HG03558 (cell line): Measurements from ENCODE around the gene PRKCA.

Source experiments
- ATAC-seq: cut with Tn5 transposase; IDR thresholded peaks from one replicate; pipeline ENCODE4 v1.9.1; 2021; ENCODE audit warnings: moderate number of reproducible peaks; ENCODE audit not compliant: unreplicated experiment; ENCODE audit errors: extremely low read depth

The PRKCA gene

DNA sequence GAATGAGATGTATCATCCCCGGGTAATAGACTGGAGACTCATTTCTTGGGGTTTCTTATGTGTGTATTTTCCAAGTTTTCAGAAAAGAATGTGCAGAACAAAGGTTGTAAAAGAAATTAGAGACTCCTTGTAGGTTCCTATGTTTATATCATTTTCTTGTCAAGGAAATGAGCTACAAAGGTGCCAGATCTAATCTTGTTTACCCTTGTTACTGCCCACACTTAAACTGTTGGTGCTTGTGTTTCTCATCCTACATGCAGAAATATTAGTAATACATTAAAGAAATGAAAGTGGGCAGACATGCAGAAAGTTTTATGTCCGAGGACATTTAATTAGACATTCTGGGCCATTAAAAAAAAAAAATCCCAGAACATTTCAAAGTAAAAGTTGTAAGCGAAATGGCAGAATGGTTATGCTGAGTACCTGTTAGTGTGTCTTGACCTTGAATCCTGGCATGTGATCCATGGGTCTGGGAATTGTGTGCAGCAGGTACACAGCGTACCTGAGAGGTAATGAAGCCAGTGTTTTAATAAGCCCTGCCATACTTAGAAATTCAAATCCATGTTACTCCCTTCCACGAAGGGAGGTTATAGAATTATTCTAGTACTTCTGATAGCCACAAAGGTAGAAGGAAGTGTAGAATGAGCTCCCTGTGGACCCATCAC is 469.9 kb downstream of the PRKCA start:
- ATAC-seq = no peak

- ATAC-seq = no peak
These were observed 472.9 kb downstream of the PRKCA start for GRCh38 chr17:66775271-66775670.

GRCh38 chr17:66775881-66776400 is 473.5 kb downstream of the PRKCA start:
- no peak for ATAC-seq

DNA sequence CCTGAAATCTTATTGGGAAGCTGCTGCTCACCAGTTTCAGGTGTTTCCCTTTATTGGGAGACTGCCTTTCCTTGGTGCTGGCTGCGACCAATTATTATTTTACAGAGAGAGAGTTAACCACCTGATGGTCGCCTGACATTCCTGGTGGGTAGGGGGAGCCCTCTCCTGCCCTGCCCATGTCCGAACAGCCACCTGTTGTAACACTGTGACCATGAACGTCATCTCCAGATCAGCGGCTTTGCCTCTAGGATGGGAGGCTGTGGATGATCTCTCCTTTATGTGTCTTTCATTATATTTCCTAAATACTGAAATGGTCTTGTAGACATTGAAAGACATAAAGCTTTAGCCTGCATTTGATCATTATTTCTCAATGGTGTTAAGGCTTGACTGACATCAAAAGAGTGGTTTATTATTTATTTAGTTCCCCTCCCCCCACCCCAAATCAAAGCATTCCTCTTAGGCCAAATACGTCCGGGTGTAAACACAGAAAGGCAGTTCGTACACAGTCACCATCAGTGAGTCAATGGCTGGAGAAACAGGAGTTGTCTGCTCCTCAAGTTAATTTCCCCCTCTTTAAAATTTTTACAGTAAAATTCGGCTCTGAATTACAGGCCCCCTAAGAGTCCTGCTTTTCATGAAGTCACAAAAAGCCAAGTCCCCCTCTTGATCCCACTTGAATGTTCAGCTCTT is 474.7 kb downstream of the PRKCA start:
- no peak for ATAC-seq

- no peak for ATAC-seq
These were observed 475.3 kb downstream of the PRKCA start for GRCh38 chr17:66777689-66778225.

DNA sequence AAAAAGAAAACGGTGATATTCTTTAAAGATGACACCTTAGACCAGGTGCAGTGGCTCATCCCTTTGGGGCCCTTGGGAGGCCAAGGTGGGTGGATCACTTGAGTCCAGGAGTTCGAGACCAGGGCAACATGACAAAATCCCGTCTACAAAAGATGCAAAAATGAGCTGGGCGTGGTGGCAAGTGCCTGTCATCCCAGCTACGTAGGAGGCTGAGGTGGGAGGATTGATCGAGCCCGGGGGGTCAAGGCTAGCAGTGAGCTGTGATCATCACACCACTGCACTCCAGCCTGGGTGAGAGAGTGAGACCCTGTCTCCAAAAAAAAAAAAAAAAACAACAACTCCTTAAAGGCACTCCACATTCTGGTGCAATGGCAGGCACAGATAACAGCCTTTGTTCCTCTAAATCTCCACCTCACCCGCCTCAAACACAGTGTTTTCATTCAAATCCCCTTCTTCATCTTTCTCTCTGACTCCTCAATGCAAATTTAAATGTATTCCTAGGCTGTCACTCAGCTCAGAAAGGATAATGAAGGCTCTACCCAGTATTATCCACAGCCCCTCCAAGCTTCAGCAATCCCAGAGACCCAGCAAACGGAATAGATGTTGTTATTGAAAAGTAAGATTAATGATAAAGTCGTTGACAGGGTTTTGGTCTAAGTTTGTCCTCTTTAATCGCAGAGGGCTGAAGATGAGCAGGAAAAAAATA is 476.3 kb downstream of the PRKCA start:
- no peak for ATAC-seq

DNA sequence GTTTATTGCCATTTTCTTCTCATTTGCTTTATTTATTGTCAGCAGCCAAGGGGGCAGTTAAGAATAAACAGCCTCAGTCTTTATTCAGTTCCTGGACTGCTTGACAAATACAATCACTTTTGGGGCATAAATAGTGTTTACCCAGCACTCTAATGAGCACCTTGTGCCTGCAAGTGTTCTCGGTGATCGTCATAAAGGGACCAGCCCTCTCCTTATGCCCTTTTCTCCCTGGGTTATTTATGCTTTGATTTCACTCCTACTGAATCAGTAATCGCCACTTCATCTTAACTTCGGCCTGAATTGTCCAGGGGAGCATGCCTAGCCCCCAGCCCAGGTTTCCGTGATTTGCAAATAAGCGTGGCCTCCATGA is 476.8 kb downstream of the PRKCA start:
- no peak for ATAC-seq

DNA sequence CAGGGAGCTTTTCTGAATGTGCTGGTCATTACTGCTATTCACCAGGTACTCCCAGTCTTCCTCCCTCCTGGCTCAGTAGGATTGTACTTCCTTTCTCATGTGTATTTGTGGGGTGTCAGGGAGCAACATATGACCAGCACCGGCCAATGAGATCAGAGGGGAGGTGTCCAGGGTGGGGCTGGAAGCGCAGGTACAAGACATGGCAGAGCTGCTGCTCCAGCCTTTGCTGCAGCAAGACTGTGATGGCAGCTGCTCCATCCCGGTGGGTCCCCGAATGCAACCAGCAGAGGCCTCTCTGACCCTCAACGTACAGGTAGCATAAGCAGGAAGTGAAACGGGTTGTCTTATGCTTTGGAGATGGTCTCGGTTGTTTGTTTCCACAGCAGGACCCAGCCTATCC is 478.7 kb downstream of the PRKCA start:
- ATAC-seq = no peak

GRCh38 chr17:66782851-66783250 is 480.4 kb downstream of the PRKCA start:
- ATAC-seq = no peak

DNA sequence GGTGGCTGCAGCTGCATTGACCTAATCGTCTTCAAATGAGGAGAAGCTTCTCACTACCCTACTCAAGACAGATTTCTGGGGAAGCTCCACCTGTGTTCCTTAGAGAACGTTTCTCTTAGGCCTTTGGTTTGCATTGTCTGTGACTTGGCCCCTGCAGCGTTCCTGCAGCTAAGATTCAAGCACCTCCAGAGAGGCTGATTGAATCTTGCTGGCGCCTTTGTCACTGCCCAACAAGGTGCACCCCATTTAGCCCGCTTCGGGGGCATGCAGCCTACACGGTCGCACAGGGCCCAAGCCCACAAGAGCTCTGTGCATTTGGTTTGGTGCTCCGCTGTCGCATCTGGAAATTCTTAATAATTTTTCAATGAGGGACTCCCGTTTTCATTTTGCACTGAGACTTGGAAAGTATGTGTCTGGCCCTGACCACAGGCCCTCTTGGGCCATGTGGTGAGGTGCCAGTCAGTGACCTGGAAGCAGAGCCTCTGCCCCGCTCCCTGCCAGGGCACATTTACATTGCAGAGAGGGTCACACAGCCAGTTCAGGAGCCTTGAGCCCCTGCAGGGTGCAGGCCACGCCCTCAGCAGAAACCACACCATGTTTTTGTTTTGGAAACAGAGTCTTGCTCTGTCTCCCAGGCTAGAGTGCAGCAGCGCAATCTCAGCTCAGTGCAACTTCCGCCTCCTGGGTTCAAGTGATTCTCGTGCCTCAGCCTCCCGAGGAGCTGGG is 481.4 kb downstream of the PRKCA start:
- ATAC-seq = no peak

GRCh38 chr17:66784621-66785364 is 482.4 kb downstream of the PRKCA start:
- no peak for ATAC-seq

DNA sequence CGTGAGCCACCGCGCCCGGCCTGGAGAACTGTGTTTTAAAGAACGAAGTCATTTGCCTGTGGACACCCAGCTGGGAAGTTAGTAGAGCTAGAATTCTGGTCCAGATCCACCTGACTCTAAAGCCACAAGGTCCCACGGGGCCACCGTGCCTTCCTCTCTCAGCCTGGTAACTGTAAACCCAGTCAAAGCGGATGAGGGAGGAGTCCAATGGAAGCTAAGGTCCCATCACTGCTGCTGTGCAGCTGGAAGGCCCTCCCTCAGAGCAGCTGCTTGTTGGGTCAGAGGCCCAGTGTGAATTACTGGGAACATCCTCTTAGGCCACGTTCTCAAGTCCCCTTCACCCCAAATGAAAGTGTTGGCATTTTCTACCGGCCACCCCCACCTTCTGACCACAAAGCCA is 483.7 kb downstream of the PRKCA start:
- no peak for ATAC-seq

DNA sequence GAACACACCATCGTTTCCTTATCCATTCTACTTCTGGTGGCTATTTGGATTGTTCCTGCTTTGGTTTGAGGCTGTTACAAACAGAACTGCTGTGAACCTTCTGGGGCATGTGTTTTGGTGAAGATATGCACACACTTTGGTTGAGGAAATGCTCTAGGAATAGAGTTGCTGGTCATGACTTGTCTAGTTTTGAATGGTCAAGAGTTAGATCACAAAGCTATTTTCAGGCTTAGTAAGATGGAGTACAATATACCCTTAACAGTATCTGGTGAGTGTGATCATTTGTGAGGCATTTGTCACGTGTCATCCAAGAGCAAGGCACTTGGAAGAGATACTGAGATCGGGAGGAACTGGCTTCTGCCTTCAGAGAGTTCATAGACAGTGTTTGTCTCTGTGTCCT is 485.5 kb downstream of the PRKCA start:
- ATAC-seq = no peak

GRCh38 chr17:66789093-66789492 is 486.7 kb downstream of the PRKCA start:
- ATAC-seq = no peak

GRCh38 chr17:66789961-66790437 is 487.6 kb downstream of the PRKCA start:
- ATAC-seq = no peak

DNA sequence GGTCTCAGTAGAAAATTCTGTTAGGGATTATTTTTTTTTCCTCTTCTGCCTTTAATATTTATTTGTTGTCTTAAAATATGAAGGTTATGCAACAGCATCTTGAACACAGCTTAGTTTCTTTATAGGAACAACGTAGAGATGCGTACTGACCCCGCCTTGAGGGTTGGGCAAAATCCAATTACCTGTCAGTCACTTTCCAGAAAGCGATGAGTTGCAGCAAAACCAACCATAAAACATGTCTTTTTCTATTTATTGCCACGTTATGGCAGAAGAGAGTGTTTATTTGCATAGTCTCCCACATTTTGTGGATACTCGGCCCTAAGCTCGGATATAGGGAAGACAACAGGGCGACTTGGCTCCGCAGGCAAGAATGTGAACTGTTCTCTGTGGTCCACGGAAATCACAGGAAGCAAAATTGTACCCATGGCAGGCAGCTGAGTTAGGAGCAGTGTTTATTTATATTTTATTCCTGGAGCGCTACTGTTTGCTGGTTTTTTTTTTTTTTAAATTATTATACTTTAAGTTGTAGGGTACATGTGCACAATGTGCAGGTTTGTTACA is 488.2 kb downstream of the PRKCA start:
- ATAC-seq = no peak

GRCh38 chr17:66791347-66791746 is 488.9 kb downstream of the PRKCA start:
- no peak for ATAC-seq

GRCh38 chr17:66793814-66794213 is 491.4 kb downstream of the PRKCA start:
- no peak for ATAC-seq

GRCh38 chr17:66795486-66795885 is 493.1 kb downstream of the PRKCA start:
- no peak for ATAC-seq
